ENCODE results near the gene PTPRD. TPM values are rescaled to one million over a fixed set of nuclear protein-coding genes. Genes with fewer than 3 reads are reported as not detected.

Gene PTPRD
- total RNA-seq, 1 donor from 2014 or later: 197 TPM

- Mint-ChIP-seq H3K27me3 (no peaks in the 10 kb centered on the region), H3K9me3 (peaks cover 4% of the 10 kb centered on the region), H3K4me1 (ENCODE audit: unreplicated experiment) (peaks cover 20% of the 10 kb centered on the region), H3K27ac (no peak overlapping the region), H3K36me3 (no peaks in the 10 kb centered on the region), H3K4me3 (no peak overlapping the region)
- no peak for TF ChIP-seq CTCF (conservative IDR thresholded peaks at IDR 0.05)
- no peak for DNase-seq (ENCODE audit: extremely low spot score, unreplicated experiment)
Measured at GRCh38 chr9:8266861-8267260, 2345.9 kb downstream of the PTPRD start.

- no peak overlapping the region for H3K27ac Mint-ChIP-seq
- no peak overlapping the region for H3K4me3 Mint-ChIP-seq
Measured at GRCh38 chr9:8265281-8265680, 2347.5 kb downstream of the PTPRD start.

More at GRCh38 chr9:8265281-8265680, 2347.5 kb downstream of the PTPRD start:
- no peaks in the 10 kb centered on the region for H3K36me3 Mint-ChIP-seq
- peaks cover 23% of the 10 kb centered on the region for H3K4me1 Mint-ChIP-seq (ENCODE audit: unreplicated experiment)
- no peak for DNase-seq (ENCODE audit: extremely low spot score, unreplicated experiment)
- no peak for TF ChIP-seq CTCF (conservative IDR thresholded peaks at IDR 0.05)
- no peaks in the 10 kb centered on the region for H3K9me3 Mint-ChIP-seq
- H3K27me3 Mint-ChIP-seq: no peaks in the 10 kb centered on the region
